ENCODE results near the gene CCNE1.

CCNE1 gene

GRCh38 chr19:29844891-29845573 lies 33.2 kb downstream of the CCNE1 start:
- peak; percentile 93 for DNase-seq (ENCODE audit: low read depth)

GRCh38 chr19:29845574-29846176 lies 33.9 kb downstream of the CCNE1 start:
- DNase-seq (ENCODE audit: low read depth): no peak

- DNase-seq (ENCODE audit: low read depth): no peak
Measured at GRCh38 chr19:29849208-29849607, 37.4 kb downstream of the CCNE1 start.

- no peak for DNase-seq (ENCODE audit: low read depth)
Measured at GRCh38 chr19:29850482-29850881, 38.7 kb downstream of the CCNE1 start.

GRCh38 chr19:29851769-29852521 lies 40.2 kb downstream of the CCNE1 start:
- no peak for DNase-seq (ENCODE audit: low read depth)

- no peak for DNase-seq (ENCODE audit: low read depth)
Measured at GRCh38 chr19:29854033-29854432, 42.2 kb downstream of the CCNE1 start.

GRCh38 chr19:29855087-29855486 lies 43.3 kb downstream of the CCNE1 start:
- no peak for DNase-seq (ENCODE audit: low read depth)

- DNase-seq (ENCODE audit: low read depth): no peak
Measured at GRCh38 chr19:29855741-29856500, 44.1 kb downstream of the CCNE1 start.

GRCh38 chr19:29858000-29858596 lies 46.3 kb downstream of the CCNE1 start:
- DNase-seq (ENCODE audit: low read depth): no peak

- no peak for DNase-seq (ENCODE audit: low read depth)
Measured at GRCh38 chr19:29858621-29859020, 46.8 kb downstream of the CCNE1 start.

GRCh38 chr19:29860492-29860891 lies 48.7 kb downstream of the CCNE1 start:
- no peak for DNase-seq (ENCODE audit: low read depth)

GRCh38 chr19:29861574-29861973 lies 49.8 kb downstream of the CCNE1 start:
- DNase-seq (ENCODE audit: low read depth): no peak

- DNase-seq (ENCODE audit: low read depth): no peak
Measured at GRCh38 chr19:29866011-29866410, 54.2 kb downstream of the CCNE1 start.

- DNase-seq (ENCODE audit: low read depth): no peak
Measured at GRCh38 chr19:29867984-29868383, 56.2 kb downstream of the CCNE1 start.

- no peak for DNase-seq (ENCODE audit: low read depth)
Measured at GRCh38 chr19:29871143-29871542, 59.4 kb downstream of the CCNE1 start.

- no peak for DNase-seq (ENCODE audit: low read depth)
Measured at GRCh38 chr19:29872224-29872731, 60.5 kb downstream of the CCNE1 start.

GRCh38 chr19:29873024-29873800 lies 61.4 kb downstream of the CCNE1 start:
- peak; percentile 34 for DNase-seq (ENCODE audit: low read depth)
